ENCODE results near the gene BIN1.

- TF ChIP-seq CTCF (IDR thresholded peaks at IDR 0.05; ENCODE audit: low read length) (no peak), EZH2phosphoT487 (IDR thresholded peaks at IDR 0.05; ENCODE audit: low read length) (no peak), EZH2 (optimal IDR thresholded peaks at IDR 0.05; ENCODE audit: low read depth, low read length) (no peak)
Observed at GRCh38 chr2:127014630-127015029, 92.3 kb downstream of the BIN1 start.
